ENCODE measurements around the gene NDUFAF8.

Gene NDUFAF8, protein sequence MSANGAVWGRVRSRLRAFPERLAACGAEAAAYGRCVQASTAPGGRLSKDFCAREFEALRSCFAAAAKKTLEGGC

GRCh38 chr17:81238815-81239713, at the start of gene NDUFAF8, which contains the start of gene TEPSIN:
NDUFAF8 (plus strand) TSS chr17:81239318; CDS start chr17:81239364, 46 bp downstream.
TEPSIN (minus strand) TSS chr17:81239055; CDS start chr17:81239033, 22 bp downstream.
- peak; percentile 92 to 94 for DNase-seq

DNA sequence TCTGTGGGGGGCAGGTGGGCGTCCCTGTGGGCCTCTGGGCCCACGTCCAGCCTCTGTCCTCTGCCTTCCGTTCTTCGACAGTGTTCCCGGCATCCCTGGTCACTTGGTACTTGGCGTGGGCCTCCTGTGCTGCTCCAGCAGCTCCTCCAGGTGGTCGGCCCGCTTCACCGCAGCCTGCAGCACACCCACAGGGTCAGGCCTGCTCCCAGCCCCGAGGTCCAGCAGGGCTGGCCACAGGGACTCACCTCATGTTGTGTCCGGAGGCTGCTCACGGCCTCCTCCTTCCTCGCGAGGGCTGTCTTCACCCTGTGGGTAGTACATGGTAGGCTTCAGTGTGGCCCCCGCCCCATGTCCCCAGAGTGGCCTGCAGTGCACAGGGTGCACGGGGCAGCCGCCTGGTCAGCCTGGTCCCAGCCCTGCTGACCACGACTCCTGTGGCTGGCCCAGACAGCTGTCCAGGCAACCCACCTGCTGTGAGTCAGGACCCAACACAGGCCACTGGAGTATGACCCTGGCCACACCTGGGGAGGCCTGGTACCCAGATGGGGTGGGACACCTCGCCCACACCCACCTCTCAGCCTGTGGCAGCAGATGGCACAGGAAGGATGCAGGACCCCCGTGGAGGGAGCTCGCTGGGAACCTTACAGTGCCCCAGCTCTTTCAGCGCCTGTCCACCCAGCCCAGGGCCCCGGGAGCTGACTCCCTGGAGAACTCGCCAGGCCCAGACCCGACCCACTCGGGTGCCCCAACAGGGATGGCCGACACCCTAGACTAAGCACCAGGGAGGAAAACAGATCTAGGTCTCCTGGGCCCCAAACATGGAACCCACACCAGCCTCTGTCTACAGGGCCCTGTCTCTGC, 49.2 kb upstream of the NDUFAF8 start:
- no peak for DNase-seq

- DNase-seq = no peak
Observed at GRCh38 chr17:81190591-81190990, 48.5 kb upstream of the NDUFAF8 start.

GRCh38 chr17:81191116-81191515, 48.0 kb upstream of the NDUFAF8 start:
- DNase-seq = no peak

DNA sequence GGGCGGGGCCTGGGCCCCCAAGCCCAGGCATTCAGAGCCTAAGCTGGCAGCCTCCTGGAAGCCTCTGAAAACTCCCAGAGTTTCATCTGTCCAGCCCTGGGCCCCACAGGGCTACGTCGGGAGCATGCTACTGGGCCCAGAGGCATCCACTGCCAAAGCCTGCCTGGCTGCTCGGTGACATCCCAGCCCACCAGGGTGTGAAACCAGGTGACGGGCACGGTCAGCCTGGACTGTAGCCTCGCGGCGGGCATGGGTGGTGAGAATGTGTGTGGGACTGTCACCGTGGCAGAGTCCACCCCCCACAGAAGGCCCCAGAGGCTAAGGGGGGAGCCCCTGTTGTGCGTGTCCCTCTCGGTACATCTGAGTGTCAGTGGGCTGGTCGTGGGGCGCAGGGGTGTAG, 47.5 kb upstream of the NDUFAF8 start:
- no peak for DNase-seq

- no peak for DNase-seq
Observed at GRCh38 chr17:81192386-81193050, 46.6 kb upstream of the NDUFAF8 start.

GRCh38 chr17:81193051-81193410, 46.1 kb upstream of the NDUFAF8 start:
- no peak for DNase-seq

DNA sequence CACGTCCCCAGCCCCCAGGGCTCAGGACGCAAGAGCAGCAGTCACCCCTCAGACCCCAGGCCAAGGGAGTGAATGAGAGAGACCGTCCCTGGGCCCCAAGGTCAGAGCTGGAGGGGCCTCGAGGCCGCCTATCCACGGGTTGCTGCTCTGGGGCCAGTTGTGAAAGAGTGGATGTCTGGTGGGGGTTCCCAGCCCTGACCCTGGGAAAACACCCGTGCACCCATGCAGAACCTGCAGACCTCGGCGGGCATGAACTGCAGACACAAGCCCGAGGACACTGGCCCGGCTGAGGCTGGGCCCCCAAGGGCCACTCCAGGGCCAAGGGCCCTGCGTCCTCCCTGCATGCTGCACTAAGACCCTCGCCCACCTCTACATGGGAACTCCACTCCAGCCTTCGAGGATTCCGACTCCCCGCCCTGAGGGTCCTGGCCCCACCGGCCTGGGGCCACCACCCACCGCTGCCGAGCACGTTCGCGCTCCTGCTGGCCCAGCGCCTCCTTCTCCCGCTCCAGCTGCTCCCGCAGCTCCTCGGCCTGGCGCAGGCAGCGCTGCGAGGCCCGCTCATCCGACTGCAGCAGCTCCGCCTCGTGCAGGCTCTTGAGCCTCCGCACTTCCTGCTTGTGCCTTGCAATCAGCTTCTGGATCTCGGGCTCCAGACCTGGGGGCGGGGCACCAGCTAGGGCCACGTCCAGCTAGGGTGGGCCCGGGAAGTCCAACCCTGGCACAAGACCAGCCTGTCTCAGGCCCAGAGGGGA, 45.5 kb upstream of the NDUFAF8 start:
- no peak for DNase-seq

- no peak for DNase-seq
Observed at GRCh38 chr17:81194225-81194760, 44.8 kb upstream of the NDUFAF8 start.

DNA sequence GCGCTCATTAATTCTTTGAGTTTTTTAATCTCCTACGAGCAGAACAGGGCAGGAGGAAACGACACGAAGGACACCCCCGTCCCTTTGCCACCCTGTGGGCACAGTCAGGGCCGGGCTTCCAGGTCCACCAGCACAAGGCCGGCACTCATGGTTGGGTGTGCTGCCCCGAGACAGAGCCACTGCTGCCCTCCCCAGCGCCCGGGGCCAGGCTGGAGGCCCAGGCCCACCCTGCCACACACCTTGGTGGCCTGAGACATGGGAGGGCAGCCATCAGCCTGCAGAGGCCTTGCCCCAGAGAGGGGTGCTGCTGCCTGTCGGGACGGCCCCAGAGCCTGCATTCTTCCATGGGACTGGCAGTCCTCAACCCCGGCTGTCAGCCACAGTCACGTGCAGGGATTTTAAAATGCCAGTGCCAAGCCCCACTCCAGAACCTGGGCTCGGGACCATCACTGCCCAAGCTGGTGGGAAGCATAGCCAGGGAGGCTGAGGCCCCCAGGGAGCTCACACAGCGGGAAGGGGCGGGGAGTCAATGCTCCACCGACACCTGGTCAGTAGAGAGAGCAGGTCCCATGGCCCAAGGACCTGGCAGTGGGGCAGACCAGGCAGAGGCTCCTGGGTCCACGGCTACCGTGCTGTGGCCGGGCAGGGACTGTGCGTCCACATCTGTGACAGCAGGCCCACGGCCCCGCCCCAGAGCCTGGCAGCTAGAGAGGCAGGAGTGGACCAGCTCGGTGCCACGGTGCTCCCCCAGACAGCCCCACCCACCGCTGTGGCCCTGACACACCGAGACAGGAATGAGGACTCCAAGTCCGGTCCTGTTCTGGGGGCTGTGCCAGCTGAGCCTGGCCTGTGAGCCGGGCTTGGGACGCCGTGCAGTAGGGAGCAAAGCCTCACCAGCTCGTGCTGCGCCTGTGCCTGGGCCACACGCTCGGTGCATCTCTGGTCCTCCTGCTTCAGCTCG, 43.9 kb upstream of the NDUFAF8 start:
- DNase-seq = no peak

DNA sequence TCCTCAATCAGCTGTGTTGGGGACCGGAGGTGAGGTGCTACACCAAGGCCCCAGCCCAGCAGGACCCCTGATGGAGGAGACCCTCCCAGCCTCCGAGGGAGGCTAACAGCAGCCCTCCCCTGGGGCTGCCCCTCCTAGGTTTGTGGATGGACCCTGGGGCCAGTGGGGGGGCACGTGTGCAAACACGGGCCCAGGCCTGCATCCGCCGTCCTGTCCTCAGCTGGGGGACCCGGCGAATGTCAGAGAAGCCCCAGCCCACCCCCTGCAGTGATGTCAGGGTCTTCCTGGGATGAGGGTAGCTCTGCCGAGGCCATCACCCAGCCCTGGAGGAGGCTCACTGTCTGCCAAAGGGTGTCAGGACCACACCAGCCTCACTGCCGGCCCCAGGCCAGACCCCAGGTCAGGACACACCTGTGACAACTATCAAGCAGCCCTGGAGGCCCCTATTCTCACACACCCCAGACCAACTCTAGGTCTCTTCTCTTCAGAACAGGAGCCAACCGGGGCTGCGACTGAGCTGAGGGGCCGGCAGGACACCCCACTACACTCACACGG, 43.1 kb upstream of the NDUFAF8 start:
- DNase-seq = no peak

DNA sequence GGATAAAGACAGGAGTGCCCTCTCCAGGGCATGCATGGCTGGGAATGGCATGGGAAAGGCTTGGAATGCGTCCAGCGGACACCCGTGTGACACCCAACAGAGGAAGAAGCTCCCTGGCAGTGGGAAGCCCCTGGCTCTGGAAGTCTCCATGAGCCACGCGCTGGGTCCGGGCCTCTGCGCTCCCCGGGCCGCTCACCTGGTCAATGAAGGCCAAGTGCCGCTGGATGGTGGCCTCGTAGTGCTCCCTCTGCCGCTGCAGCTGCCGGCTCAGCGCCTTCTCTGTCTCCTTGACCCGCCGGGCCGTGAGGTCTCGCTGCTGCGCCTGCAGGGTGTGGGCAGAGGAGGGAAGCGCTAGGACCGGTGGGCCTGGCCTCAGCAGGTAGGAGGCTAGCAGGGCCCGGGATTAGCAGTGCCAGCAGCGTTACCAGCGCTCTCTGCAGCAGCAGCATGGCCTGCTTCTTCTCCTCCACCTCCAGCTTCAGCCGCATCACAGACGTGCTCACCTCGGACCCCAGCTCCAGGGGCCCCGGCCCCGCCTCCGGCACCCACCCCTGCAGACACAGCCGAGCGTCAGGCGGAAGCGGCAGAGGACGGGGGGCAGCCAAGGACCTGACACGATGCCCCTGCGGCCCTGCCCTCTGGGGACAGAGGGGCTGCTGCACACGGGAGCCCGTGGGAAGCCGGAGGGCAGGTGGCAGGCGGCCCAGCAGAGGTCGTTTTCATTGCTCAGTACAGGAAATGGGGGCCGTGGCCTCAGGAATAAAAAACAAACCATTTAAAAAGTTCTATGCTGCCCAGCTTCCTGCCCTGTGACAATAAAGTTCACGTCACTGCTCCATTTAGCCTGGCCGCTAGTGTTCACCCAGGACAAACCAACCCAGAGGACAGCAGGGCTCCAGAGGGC, 42.4 kb upstream of the NDUFAF8 start:
- DNase-seq = no peak

DNA sequence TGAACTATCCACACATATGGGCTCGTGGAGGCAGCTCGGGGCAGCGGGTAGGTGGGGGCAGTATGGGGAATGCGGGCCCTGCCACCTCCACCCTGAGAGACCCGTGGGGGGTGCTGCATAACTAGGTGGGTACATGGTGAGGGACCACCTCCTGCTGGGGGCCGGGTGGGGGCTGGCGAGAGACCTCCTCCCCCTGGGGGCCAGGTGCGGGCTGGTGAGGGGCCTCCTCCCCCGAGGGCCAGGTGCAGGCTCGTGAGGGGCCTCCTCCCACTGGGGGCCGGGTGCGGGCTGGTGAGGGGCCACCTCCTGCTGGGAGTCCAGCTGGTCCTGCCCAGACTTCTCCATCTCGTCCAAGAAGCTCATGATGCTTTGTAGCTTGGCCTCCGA, 41.7 kb upstream of the NDUFAF8 start:
- DNase-seq = no peak

- no peak for DNase-seq
Observed at GRCh38 chr17:81197831-81198490, 41.2 kb upstream of the NDUFAF8 start.

DNA sequence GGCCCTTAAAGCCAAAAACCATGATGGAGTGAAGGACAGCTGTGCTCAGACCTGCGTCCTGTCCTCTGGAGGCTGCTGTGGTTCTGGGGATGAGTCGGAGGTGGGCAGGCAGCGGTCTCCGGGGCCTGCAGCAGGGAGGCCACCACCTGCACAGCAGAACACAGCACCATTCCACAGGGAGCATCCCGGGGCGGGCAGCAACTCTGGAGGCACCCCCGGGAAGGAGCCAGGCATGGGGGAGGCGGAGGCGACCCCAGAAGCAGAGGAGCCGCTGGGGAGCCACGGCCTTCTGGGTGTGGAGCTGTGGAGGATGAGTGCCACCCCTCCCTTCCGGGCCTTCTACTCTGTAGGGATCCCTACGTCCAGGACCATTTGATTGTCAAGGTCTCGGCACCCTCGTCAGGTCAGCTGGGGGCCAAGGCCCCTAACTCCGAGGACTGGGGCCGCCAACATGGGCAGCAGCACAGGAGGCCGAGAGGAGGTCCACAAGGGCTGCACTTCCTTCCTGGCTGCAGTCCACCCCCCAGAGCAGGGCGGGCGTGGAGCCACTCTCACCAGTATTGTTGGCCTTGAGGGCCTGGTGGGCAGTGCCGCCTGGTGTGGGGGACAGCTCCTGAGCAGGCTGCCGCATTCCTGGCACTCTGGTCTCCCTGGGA, 40.2 kb upstream of the NDUFAF8 start:
- no peak for DNase-seq

GRCh38 chr17:81199482-81199830, 39.7 kb upstream of the NDUFAF8 start:
- DNase-seq = no peak

- no peak for DNase-seq
Observed at GRCh38 chr17:81200201-81200600, 38.9 kb upstream of the NDUFAF8 start.
